Left ventricle myocardium inferior (tissue), 1 donor: Measurements from ENCODE around the gene LMTK2. TPM values are rescaled to one million over a fixed set of nuclear protein-coding genes. Genes with fewer than 3 reads are reported as not detected.

Experiments used
- DNase-seq: peaks from one replicate; pipeline ENCODE4 v3.0.0-alpha.2; 2020
- H3K27ac ChIP-seq: fragments of 200-600 bp; replicated peaks from 2 replicates; pipeline ENCODE4 v1.8.0; 2021
- H3K27me3 ChIP-seq: fragments of 200-600 bp; 2 replicates; pipeline ENCODE4 v1.8.0; 2021; ENCODE audit warnings: low read depth
- H3K36me3 ChIP-seq: fragments of 200-600 bp; 2 replicates; pipeline ENCODE4 v1.8.0; 2021
- H3K4me1 ChIP-seq: fragments of 200-600 bp; 2 replicates; pipeline ENCODE4 v1.8.0; 2021
- H3K4me3 ChIP-seq: fragments of 200-600 bp; 2 replicates; pipeline ENCODE4 v1.8.0; 2021; ENCODE audit warnings: mild to moderate bottlenecking, moderate library complexity
- H3K9me3 ChIP-seq: fragments of 200-600 bp; replicated peaks from 2 replicates; pipeline ENCODE4 v1.8.0; 2021
- intact Hi-C: fragments of 100-400 bp; cut with micrococcal nuclease; formaldehyde crosslinking; loops from one replicate; pipeline ENCODE4 v1.11.0; 2022
- total RNA-seq: library from RNA; stranded (reverse); fragmentation: NEBNext Ultra II Directional; extraction: Animal tissue kit (Norgen Biotek cat#: 25700); gene quantifications from one replicate; pipeline ENCODE4 v1.2.1, GENCODE V29; 2021
- TF ChIP-seq, protein P1 (sequence below): fragments of 200-600 bp; IDR thresholded peaks from 2 replicates; pipeline ENCODE4 v1.8.0; 2021; ENCODE audit warnings: antibody characterized with exemption, mild to moderate bottlenecking, borderline replicate concordance
- donor health status: DM: no; HTN: yes; CAD: no; lungs with severe emphysema.

LMTK2 gene
- total RNA-seq, 1 donor from 2014 or later = 26.9 TPM

- Histone ChIP-seq H3K4me3 (no peak overlapping the region), H3K36me3 (peaks cover 93% of the 10 kb centered on the region), H3K9me3 (no peaks in the 10 kb centered on the region), H3K4me1 (no peaks in the 10 kb centered on the region), H3K27ac (no peak overlapping the region), H3K27me3 (no peaks in the 10 kb centered on the region)
- intact Hi-C loops = no loop called here
- TF ChIP-seq, protein P1, sequence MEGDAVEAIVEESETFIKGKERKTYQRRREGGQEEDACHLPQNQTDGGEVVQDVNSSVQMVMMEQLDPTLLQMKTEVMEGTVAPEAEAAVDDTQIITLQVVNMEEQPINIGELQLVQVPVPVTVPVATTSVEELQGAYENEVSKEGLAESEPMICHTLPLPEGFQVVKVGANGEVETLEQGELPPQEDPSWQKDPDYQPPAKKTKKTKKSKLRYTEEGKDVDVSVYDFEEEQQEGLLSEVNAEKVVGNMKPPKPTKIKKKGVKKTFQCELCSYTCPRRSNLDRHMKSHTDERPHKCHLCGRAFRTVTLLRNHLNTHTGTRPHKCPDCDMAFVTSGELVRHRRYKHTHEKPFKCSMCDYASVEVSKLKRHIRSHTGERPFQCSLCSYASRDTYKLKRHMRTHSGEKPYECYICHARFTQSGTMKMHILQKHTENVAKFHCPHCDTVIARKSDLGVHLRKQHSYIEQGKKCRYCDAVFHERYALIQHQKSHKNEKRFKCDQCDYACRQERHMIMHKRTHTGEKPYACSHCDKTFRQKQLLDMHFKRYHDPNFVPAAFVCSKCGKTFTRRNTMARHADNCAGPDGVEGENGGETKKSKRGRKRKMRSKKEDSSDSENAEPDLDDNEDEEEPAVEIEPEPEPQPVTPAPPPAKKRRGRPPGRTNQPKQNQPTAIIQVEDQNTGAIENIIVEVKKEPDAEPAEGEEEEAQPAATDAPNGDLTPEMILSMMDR = no peak
- no peak for DNase-seq
Observed at GRCh38 chr7:98225913-98226614, 119.4 kb downstream of the LMTK2 start.

DNA sequence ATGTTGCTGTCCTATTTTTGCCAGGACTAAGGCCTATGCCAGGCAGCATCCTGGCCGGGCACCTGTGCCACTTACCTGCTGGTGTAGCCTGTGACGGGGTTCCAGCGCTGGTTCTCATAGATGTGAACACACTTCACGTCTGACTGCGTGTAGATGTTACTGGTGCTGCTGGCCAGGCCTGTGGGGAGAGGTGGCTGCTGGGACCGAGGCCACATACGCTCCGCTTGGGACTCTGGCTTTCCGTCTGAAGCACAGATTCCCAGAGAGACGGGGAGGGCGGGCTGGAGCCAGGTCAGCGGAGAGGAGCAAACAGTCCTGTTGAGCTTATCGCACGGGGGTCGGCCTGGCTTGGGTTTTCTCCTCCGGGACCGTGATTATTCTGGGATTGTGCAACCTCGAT lies 121.3 kb downstream of the LMTK2 start:
- Histone ChIP-seq H3K4me3 (no peak overlapping the region), H3K27ac (no peak overlapping the region), H3K4me1 (no peaks in the 10 kb centered on the region), H3K36me3 (peaks cover 88% of the 10 kb centered on the region), H3K27me3 (no peaks in the 10 kb centered on the region), H3K9me3 (no peaks in the 10 kb centered on the region)
- DNase-seq = no peak
- intact Hi-C loops = no loop called here
- TF ChIP-seq, protein P1 = no peak

GRCh38 chr7:98228801-98229200 lies 122.1 kb downstream of the LMTK2 start:
- Histone ChIP-seq H3K36me3 (peaks cover 91% of the 10 kb centered on the region), H3K27ac (no peak overlapping the region), H3K4me1 (no peaks in the 10 kb centered on the region), H3K9me3 (no peaks in the 10 kb centered on the region), H3K4me3 (no peak overlapping the region), H3K27me3 (no peaks in the 10 kb centered on the region)
- intact Hi-C loops = no loop called here
- DNase-seq = no peak
- TF ChIP-seq, protein P1 = no peak

- peaks cover 93% of the 10 kb centered on the region for H3K36me3 ChIP-seq
- intact Hi-C loops = no loop called here
- no peaks in the 10 kb centered on the region for H3K4me1 ChIP-seq
- no peaks in the 10 kb centered on the region for H3K27me3 ChIP-seq
- DNase-seq = no peak
- no peaks in the 10 kb centered on the region for H3K9me3 ChIP-seq
- H3K4me3 ChIP-seq = no peak overlapping the region
- TF ChIP-seq, protein P1 = no peak
- H3K27ac ChIP-seq = no peak overlapping the region
Observed at GRCh38 chr7:98229441-98229840, 122.8 kb downstream of the LMTK2 start.

- Histone ChIP-seq H3K36me3 (peaks cover 90% of the 10 kb centered on the region), H3K4me1 (no peaks in the 10 kb centered on the region), H3K9me3 (no peaks in the 10 kb centered on the region), H3K27ac (no peak overlapping the region), H3K4me3 (no peak overlapping the region), H3K27me3 (no peaks in the 10 kb centered on the region)
- intact Hi-C loops = no loop called here
- TF ChIP-seq, protein P1 = no peak
- no peak for DNase-seq
Observed at GRCh38 chr7:98229991-98230745, 123.5 kb downstream of the LMTK2 start.
